ENCODE measurements around the gene TATDN2.

Gene TATDN2

GRCh38 chr3:10240799-10241198 lies 7.5 kb upstream of the TATDN2 start:
- no peak for TF ChIP-seq CTCF (IDR thresholded peaks at IDR 0.05; ENCODE audit: extremely low read depth, missing control alignments)
- DNase-seq (ENCODE audit: low spot score): no peak

GRCh38 chr3:10242182-10243065 lies 5.8 kb upstream of the TATDN2 start:
- peak; percentile 68 for DNase-seq (ENCODE audit: low spot score)
- no peak for TF ChIP-seq CTCF (IDR thresholded peaks at IDR 0.05; ENCODE audit: extremely low read depth, missing control alignments)

- no peak for TF ChIP-seq CTCF (IDR thresholded peaks at IDR 0.05; ENCODE audit: extremely low read depth, missing control alignments)
- no peak for DNase-seq (ENCODE audit: low spot score)
Measured at GRCh38 chr3:10244009-10244408, 4.2 kb upstream of the TATDN2 start.

GRCh38 chr3:10245081-10245712 lies 3.1 kb upstream of the TATDN2 start:
- no peak for TF ChIP-seq CTCF (IDR thresholded peaks at IDR 0.05; ENCODE audit: extremely low read depth, missing control alignments)
- DNase-seq (ENCODE audit: low spot score): no peak

- DNase-seq (ENCODE audit: low spot score): no peak
- TF ChIP-seq CTCF (IDR thresholded peaks at IDR 0.05; ENCODE audit: extremely low read depth, missing control alignments): no peak
Measured at GRCh38 chr3:10247679-10248183, 528 bp upstream of the TATDN2 start.

GRCh38 chr3:10248984-10249748 lies 907 bp downstream of the TATDN2 start:
- DNase-seq (ENCODE audit: low spot score): peak; percentile 72
- no peak for TF ChIP-seq CTCF (IDR thresholded peaks at IDR 0.05; ENCODE audit: extremely low read depth, missing control alignments)
